ENCODE data around the gene HIVEP3.

The HIVEP3 gene

GRCh38 chr1:41621256-41621655 is 297.5 kb downstream of the HIVEP3 start:
- Histone ChIP-seq H3K4me3 (ENCODE audit: low read length, poor library complexity, severe bottlenecking) (no peak overlapping the region), H3K9me3 (ENCODE audit: insufficient read depth, low read depth, low read length) (no peaks in the 10 kb centered on the region), H3K4me1 (ENCODE audit: insufficient read depth, low read length, poor library complexity, severe bottlenecking) (peaks cover 6% of the 10 kb centered on the region), H3K9ac (ENCODE audit: low read depth, low read length, poor library complexity, severe bottlenecking) (no peak overlapping the region), H3F3A (ENCODE audit: low read depth) (no peaks in the 10 kb centered on the region), H3K27me3 (ENCODE audit: insufficient read depth, low read length, poor library complexity, severe bottlenecking) (no peaks in the 10 kb centered on the region), H3K79me2 (ENCODE audit: insufficient read depth, low read length) (no peaks in the 10 kb centered on the region), H3K4me2 (ENCODE audit: low read depth, low read length, poor library complexity, severe bottlenecking) (no peak overlapping the region), H3K9me2 (replicated peaks; ENCODE audit: low read depth, low read length) (no peaks in the 10 kb centered on the region), H4K20me1 (ENCODE audit: insufficient read depth, low read length, poor library complexity, severe bottlenecking) (no peaks in the 10 kb centered on the region), H3K36me3 (ENCODE audit: insufficient read depth, low read length) (no peaks in the 10 kb centered on the region), H2AFZ (ENCODE audit: low read length) (no peak overlapping the region)
- TF ChIP-seq EZH2phosphoT487 (IDR thresholded peaks at IDR 0.05; ENCODE audit: borderline replicate concordance), result no peak
- TF ChIP-seq, protein P1, sequence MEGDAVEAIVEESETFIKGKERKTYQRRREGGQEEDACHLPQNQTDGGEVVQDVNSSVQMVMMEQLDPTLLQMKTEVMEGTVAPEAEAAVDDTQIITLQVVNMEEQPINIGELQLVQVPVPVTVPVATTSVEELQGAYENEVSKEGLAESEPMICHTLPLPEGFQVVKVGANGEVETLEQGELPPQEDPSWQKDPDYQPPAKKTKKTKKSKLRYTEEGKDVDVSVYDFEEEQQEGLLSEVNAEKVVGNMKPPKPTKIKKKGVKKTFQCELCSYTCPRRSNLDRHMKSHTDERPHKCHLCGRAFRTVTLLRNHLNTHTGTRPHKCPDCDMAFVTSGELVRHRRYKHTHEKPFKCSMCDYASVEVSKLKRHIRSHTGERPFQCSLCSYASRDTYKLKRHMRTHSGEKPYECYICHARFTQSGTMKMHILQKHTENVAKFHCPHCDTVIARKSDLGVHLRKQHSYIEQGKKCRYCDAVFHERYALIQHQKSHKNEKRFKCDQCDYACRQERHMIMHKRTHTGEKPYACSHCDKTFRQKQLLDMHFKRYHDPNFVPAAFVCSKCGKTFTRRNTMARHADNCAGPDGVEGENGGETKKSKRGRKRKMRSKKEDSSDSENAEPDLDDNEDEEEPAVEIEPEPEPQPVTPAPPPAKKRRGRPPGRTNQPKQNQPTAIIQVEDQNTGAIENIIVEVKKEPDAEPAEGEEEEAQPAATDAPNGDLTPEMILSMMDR (conservative IDR thresholded peaks at IDR 0.05; ENCODE audit: low read length), result no peak

DNA sequence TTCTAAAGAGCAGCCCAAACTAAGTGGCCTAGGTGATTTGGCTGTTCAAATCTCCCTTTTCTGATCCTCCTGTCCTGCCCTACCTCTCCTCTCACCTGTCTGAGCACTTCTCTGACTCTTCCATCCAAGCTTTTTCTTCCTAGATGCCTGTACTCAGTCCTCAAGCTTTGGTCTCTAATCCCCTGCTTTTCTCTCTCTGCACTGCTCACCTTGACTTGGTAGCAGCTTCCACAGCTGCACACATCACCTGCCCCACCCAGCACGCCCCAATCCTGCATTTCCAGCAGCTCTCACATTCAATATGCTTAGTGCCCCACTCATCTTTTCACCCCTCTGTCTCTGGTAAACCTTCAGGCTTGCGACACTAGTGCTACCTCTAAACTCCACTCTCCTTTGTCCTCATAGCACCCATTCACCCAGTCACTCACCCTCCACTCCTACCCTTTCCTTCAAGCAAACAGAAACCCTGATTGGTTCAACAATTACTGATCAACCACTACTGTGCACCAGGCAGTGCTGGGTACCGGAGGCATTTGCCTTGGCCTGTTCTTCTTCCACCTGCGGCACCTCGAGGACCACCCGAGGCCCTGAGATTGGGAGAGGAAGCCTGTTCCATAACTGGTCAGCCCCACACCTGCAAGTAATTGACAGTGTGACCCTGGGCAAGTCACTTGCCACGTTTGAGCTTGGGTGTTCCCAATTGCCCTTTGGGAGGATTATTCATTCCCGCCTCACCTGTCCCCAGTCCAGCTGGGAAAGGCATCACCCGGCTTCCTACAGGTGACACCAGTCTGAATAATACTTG is 298.2 kb downstream of the HIVEP3 start:
- H3K36me3 ChIP-seq (ENCODE audit: insufficient read depth, low read length), result no peaks in the 10 kb centered on the region
- peaks cover 6% of the 10 kb centered on the region for H3K4me1 ChIP-seq (ENCODE audit: insufficient read depth, low read length, poor library complexity, severe bottlenecking)
- H2AFZ ChIP-seq (ENCODE audit: low read length), result no peak overlapping the region
- TF ChIP-seq, protein P1 (conservative IDR thresholded peaks at IDR 0.05; ENCODE audit: low read length), result no peak
- no peak for TF ChIP-seq EZH2phosphoT487 (IDR thresholded peaks at IDR 0.05; ENCODE audit: borderline replicate concordance)
- no peak overlapping the region for H3K4me2 ChIP-seq (ENCODE audit: low read depth, low read length, poor library complexity, severe bottlenecking)
- H3F3A ChIP-seq (ENCODE audit: low read depth), result no peaks in the 10 kb centered on the region
- H3K9me2 ChIP-seq (replicated peaks; ENCODE audit: low read depth, low read length), result no peaks in the 10 kb centered on the region
- H3K27me3 ChIP-seq (ENCODE audit: insufficient read depth, low read length, poor library complexity, severe bottlenecking), result no peaks in the 10 kb centered on the region
- H3K9me3 ChIP-seq (ENCODE audit: insufficient read depth, low read depth, low read length), result no peaks in the 10 kb centered on the region
- H4K20me1 ChIP-seq (ENCODE audit: insufficient read depth, low read length, poor library complexity, severe bottlenecking), result no peaks in the 10 kb centered on the region
- no peaks in the 10 kb centered on the region for H3K79me2 ChIP-seq (ENCODE audit: insufficient read depth, low read length)
- H3K4me3 ChIP-seq (ENCODE audit: low read length, poor library complexity, severe bottlenecking), result no peak overlapping the region
- no peak overlapping the region for H3K9ac ChIP-seq (ENCODE audit: low read depth, low read length, poor library complexity, severe bottlenecking)

DNA sequence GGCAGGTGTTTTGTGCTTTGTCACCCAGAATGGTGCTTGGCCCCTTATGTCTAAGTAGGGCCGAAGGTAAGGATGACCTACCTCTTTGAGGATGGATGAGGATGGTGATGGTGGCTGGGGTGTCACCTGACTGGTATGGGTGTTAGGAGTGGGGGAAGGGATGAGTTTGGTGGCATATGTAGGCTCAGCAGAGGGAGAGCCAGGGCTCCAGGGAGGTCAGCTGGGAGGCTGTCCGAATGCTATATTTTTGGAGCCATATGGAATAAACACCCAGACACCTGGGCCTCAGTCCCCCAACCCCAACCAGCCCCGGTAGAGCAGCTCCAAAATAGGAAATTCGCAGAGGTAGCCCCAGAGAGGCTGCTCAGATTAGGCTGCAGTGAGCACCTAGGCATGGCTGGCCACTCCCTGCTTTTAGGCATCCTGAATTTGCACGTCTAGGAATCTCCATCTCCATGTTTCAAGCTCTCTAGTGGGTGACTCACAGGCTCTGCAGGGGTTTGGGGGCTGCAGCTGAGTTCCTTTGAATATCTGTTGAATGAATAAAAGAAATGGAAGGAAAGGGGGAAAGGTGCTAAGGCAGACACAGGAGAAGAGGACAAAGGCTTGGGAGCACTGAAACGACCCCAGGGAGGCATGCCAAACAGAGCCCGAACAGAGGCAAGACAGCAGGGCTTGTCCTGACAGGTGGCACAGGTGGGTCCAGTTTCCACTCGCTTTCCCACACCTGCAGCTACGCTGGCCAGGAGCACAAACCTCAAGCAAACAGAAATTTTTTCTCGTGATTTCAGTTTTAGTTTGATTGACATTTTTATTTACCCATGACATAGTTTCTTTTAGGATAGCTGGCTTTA is 299.0 kb downstream of the HIVEP3 start:
- H3F3A ChIP-seq (ENCODE audit: low read depth), result no peaks in the 10 kb centered on the region
- H3K36me3 ChIP-seq (ENCODE audit: insufficient read depth, low read length), result no peaks in the 10 kb centered on the region
- H4K20me1 ChIP-seq (ENCODE audit: insufficient read depth, low read length, poor library complexity, severe bottlenecking), result no peaks in the 10 kb centered on the region
- H3K9ac ChIP-seq (ENCODE audit: low read depth, low read length, poor library complexity, severe bottlenecking), result no peak overlapping the region
- H3K9me3 ChIP-seq (ENCODE audit: insufficient read depth, low read depth, low read length), result no peaks in the 10 kb centered on the region
- no peak overlapping the region for H3K4me3 ChIP-seq (ENCODE audit: low read length, poor library complexity, severe bottlenecking)
- no peaks in the 10 kb centered on the region for H3K27me3 ChIP-seq (ENCODE audit: insufficient read depth, low read length, poor library complexity, severe bottlenecking)
- no peak overlapping the region for H2AFZ ChIP-seq (ENCODE audit: low read length)
- TF ChIP-seq EZH2phosphoT487 (IDR thresholded peaks at IDR 0.05; ENCODE audit: borderline replicate concordance), result no peak
- TF ChIP-seq, protein P1 (conservative IDR thresholded peaks at IDR 0.05; ENCODE audit: low read length), result no peak
- no peak overlapping the region for H3K4me2 ChIP-seq (ENCODE audit: low read depth, low read length, poor library complexity, severe bottlenecking)
- no peaks in the 10 kb centered on the region for H3K79me2 ChIP-seq (ENCODE audit: insufficient read depth, low read length)
- H3K9me2 ChIP-seq (replicated peaks; ENCODE audit: low read depth, low read length), result no peaks in the 10 kb centered on the region
- peaks cover 10% of the 10 kb centered on the region for H3K4me1 ChIP-seq (ENCODE audit: insufficient read depth, low read length, poor library complexity, severe bottlenecking)

Data from Loucy (cell line).